GM20000 (cell line): ENCODE results near the gene METTL26.

Experiments used
- DNase-seq: peaks from one replicate; pipeline ENCODE4 v3.0.0; 2012; ENCODE audit warnings: low spot score
- TF ChIP-seq, protein P1 (sequence below): IDR thresholded peaks from 2 replicates; pipeline ENCODE4 v1.5.1; 2012; ENCODE audit warnings: mild to moderate bottlenecking, control low read depth; ENCODE audit errors: extremely low read depth, missing control alignments

METTL26 gene

DNA sequence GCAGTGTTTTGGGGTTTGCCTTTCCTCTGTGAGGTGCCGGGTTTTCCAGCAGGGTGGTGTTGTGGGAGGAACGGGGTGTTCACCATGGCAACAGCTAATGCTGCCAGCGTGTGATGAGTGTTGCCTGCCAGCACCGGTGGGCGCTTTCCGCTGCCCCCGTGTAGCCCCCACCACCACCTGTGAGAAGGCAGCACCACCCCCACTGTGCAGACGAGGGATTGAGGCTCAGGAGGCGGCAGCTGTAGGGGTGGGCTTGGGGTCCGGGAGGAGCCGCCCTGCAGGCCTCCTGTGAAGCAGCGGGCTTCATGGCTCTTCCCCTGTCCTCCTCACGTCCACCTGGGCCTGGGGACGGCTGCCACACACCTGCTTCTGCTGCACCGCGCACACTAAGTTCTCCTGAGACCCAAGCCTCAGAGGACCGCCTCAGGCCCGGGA, 41.0 kb downstream of the METTL26 start:
- TF ChIP-seq, protein P1, sequence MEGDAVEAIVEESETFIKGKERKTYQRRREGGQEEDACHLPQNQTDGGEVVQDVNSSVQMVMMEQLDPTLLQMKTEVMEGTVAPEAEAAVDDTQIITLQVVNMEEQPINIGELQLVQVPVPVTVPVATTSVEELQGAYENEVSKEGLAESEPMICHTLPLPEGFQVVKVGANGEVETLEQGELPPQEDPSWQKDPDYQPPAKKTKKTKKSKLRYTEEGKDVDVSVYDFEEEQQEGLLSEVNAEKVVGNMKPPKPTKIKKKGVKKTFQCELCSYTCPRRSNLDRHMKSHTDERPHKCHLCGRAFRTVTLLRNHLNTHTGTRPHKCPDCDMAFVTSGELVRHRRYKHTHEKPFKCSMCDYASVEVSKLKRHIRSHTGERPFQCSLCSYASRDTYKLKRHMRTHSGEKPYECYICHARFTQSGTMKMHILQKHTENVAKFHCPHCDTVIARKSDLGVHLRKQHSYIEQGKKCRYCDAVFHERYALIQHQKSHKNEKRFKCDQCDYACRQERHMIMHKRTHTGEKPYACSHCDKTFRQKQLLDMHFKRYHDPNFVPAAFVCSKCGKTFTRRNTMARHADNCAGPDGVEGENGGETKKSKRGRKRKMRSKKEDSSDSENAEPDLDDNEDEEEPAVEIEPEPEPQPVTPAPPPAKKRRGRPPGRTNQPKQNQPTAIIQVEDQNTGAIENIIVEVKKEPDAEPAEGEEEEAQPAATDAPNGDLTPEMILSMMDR, result no peak
- DNase-seq, result no peak

GRCh38 chr16:593807-594206, 42.3 kb downstream of the METTL26 start:
- no peak for DNase-seq
- TF ChIP-seq, protein P1, result no peak

- no peak for DNase-seq
- TF ChIP-seq, protein P1, result no peak
Measured at GRCh38 chr16:593406-593805, 42.7 kb downstream of the METTL26 start.

DNA sequence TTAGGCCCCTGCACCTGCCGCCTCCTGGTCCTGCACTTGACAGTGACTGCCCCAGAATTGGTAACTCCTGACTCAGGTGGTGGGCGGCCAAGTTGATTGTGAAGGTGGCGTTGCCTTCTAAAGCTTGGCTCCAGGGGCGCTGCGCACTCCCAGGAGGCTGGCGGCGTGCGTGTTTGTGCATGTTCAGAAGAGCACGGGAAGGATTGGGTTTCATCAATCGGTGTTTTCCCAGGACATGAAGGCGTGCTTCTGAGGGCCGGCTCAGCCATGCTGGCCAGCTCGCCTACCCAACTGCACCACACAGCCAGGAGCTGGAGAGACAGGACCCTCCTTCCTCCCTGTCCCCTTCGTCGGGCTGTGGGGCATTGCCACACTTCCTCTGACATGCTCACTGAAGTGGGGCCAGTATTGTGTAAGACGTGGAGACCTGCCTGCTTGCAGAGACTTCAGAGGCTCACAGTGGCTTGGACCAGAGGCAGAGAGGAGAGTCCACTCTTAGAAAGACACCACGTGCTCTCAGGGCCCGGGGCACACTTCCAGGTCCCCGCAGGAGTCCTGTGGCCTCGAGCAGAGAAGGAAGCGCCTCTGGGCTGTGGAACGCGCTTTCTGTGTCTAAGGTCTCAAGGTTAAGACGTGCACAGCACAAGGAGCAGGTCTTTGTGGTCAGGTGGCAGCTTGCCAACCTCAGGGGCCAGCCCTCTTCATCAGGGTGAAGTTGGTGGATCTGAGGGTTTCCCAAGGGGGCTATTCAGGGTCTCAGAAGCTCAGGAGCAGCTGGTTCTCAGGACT, 43.4 kb downstream of the METTL26 start:
- DNase-seq, result no peak

DNA sequence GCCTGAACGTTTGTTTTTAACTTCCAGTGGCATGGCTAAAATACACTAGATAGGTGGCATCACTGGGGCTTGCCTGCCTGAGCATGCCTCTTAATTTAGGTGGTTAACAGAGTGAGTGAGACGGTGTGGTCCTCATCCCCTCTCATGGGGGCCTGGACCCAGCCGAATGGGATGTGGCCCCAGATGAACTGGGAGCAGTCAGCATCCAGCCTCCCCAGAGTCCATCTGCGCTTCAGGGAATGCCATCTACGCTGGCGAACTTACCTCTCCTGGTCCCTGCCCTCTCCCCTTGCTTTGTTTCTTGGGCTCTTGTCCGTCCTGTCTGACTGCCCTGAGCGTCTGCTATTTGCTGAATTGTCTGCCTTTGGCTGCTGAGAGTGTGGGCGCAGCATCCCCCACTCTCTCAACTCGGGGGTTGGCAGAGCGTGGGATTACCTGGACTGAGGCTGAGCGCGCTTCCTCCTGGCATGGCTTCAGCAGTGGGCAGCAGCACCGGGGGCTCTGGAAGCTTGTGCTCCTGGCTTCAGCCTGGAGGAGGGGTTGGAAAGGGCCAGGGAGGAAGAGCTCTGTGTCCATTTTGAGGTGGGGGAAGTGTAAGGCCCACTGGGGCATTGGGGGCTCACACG, 44.1 kb downstream of the METTL26 start:
- TF ChIP-seq, protein P1, result no peak
- DNase-seq, result no peak

More for the DNA sequence above, 43.4 kb downstream of the METTL26 start:
- TF ChIP-seq, protein P1, result no peak

DNA sequence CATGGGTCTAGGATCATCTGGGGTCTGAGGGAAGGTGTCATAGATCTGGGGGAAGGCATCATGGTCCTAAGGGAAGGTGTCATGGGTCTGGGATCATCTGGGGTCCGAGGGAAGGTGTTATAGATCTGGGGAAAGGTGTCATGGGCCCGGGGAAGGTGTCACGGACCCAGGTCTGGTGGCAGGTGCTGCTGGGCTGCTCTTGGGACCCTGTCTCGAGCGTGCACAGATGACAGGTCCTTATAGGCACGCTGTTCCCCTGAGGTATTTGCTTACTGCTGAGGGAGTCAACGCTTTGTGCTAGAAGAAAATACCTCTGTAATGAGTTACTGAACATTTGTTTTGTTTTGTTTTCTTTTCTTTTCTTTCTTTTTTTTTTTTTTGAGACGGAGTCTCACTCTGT, 44.9 kb downstream of the METTL26 start:
- TF ChIP-seq, protein P1, result no peak

DNA sequence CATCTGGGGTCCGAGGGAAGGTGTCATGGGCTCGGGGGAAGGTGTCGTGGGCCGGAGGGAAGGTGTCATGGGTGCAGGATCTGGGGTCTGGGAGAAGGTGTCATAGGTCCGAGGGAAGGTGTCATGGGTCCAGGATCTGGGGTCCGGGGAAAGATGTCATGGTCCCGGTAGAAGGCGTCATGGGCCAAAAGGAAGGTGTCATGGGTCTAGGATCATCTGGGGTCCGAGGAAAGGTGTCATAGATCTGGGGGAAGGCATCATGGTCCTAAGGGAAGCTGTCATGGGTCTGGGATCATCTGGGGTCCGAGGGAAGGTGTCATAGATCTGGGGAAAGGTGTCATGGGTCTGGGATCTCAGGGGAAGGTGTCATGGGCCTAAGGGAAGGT, 45.3 kb downstream of the METTL26 start:
- TF ChIP-seq, protein P1, result no peak
- no peak for DNase-seq

More for the DNA sequence above, 44.9 kb downstream of the METTL26 start:
- no peak for DNase-seq
